IgD-negative memory B cell (primary cell): ENCODE results near the gene GTF2A1. TPM values are rescaled to one million over a fixed set of nuclear protein-coding genes. Genes with fewer than 3 reads are reported as not detected.
"Not testable (repeated sequence)": the region's sequence is repeated elsewhere in the genome, so short reads cannot be mapped to it uniquely, and the experiment has no call there.

Source experiments
- H3K27ac Mint-ChIP-seq, 3 donors: one replicate each; pipeline ENCODE4 v1.8.0; 2020 to 2022; ENCODE audit warnings: mild to moderate bottlenecking in 3 of 3, mixed read lengths in 3 of 3, moderate library complexity in 1 of 3
- H3K27me3 Mint-ChIP-seq: one replicate; pipeline ENCODE4 v1.8.0; 2021; ENCODE audit warnings: mixed read lengths
- H3K36me3 Mint-ChIP-seq: one replicate; pipeline ENCODE4 v1.8.0; 2020; ENCODE audit warnings: mild to moderate bottlenecking, mixed read lengths
- H3K4me1 Mint-ChIP-seq, 3 donors: one replicate each; pipeline ENCODE4 v1.8.0; 2020 to 2022; ENCODE audit warnings: mixed read lengths in 3 of 3, mild to moderate bottlenecking in 1 of 3
- H3K4me3 Mint-ChIP-seq, 4 donors: one replicate each; pipeline ENCODE4 v1.8.0; 2020 to 2022; ENCODE audit warnings: mild to moderate bottlenecking in 4 of 4, mixed read lengths in 4 of 4, moderate library complexity in 3 of 4
- H3K9me3 Mint-ChIP-seq, 3 donors: one replicate each; pipeline ENCODE4 v1.8.0; 2020 to 2021; ENCODE audit warnings: mixed read lengths in 3 of 3, mild to moderate bottlenecking in 1 of 3
- polyA plus RNA-seq: library from polyadenylated mRNA; unstranded; fragments of 300-500 nt; fragmentation: Illumina TruSeq; gene quantifications from one replicate; pipeline ENCODE4 v1.2.3, GENCODE V29; 2021

Gene GTF2A1
- polyA plus RNA-seq, 1 donor from 2014 or later: 9.2 TPM

GRCh38 chr14:81245771-81246170 lies 25.0 kb upstream of the GTF2A1 start:
- H3K4me1 Mint-ChIP-seq: no peaks in the 10 kb centered on the region
- H3K4me3 Mint-ChIP-seq: no peak overlapping the region
- peaks cover under 1% of the 10 kb centered on the region for H3K36me3 Mint-ChIP-seq
- no peak overlapping the region for H3K27ac Mint-ChIP-seq
- peaks cover 5 to 14% (median 12%) of the 10 kb centered on the region in 3 donors for H3K9me3 Mint-ChIP-seq
- peaks cover 2% of the 10 kb centered on the region for H3K27me3 Mint-ChIP-seq

GRCh38 chr14:81244431-81244830 lies 23.7 kb upstream of the GTF2A1 start:
- H3K4me1 Mint-ChIP-seq, H3K27me3 Mint-ChIP-seq, H3K4me3 Mint-ChIP-seq, H3K36me3 Mint-ChIP-seq, H3K27ac Mint-ChIP-seq: not testable (repeated sequence)
- H3K9me3 Mint-ChIP-seq: peaks cover 3 to 14% (median 12%) of the 10 kb centered on the region in 3 donors

- peaks cover 2% of the 10 kb centered on the region for H3K27me3 Mint-ChIP-seq
- no peak overlapping the region for H3K27ac Mint-ChIP-seq
- peaks cover 2% of the 10 kb centered on the region for H3K36me3 Mint-ChIP-seq
- H3K4me3 Mint-ChIP-seq: no peak overlapping the region
- peaks cover 3 to 14% (median 12%) of the 10 kb centered on the region in 3 donors for H3K9me3 Mint-ChIP-seq
- H3K4me1 Mint-ChIP-seq: no peaks in the 10 kb centered on the region
These were observed 22.7 kb upstream of the GTF2A1 start for GRCh38 chr14:81243499-81243898.

- H3K9me3 Mint-ChIP-seq, H3K4me3 Mint-ChIP-seq, H3K27ac Mint-ChIP-seq, H3K4me1 Mint-ChIP-seq, H3K27me3 Mint-ChIP-seq, H3K36me3 Mint-ChIP-seq: not testable (repeated sequence)
These were observed 16.1 kb upstream of the GTF2A1 start for GRCh38 chr14:81236849-81237248.

- Mint-ChIP-seq H3K4me1 (no peaks in the 10 kb centered on the region), H3K36me3 (peaks cover 3% of the 10 kb centered on the region), H3K27ac (no peak overlapping the region), H3K9me3 (peaks cover 0 to 2% (median 1%) of the 10 kb centered on the region in 3 donors), H3K4me3 (no peak overlapping the region), H3K27me3 (no peaks in the 10 kb centered on the region)
These were observed 15.4 kb upstream of the GTF2A1 start for GRCh38 chr14:81236138-81236537.

GRCh38 chr14:81235096-81235495 lies 14.3 kb upstream of the GTF2A1 start:
- Mint-ChIP-seq H3K36me3 (peaks cover 2% of the 10 kb centered on the region), H3K4me3 (no peak overlapping the region), H3K27me3 (no peaks in the 10 kb centered on the region), H3K27ac (no peak overlapping the region), H3K9me3 (peaks cover 0 to 2% (median 1%) of the 10 kb centered on the region in 3 donors), H3K4me1 (no peaks in the 10 kb centered on the region)

- peaks cover 0 to 2% (median 1%) of the 10 kb centered on the region in 3 donors for H3K9me3 Mint-ChIP-seq
- H3K27ac Mint-ChIP-seq: no peak overlapping the region
- H3K4me3 Mint-ChIP-seq: no peak overlapping the region
- peaks cover 2% of the 10 kb centered on the region for H3K36me3 Mint-ChIP-seq
- no peaks in the 10 kb centered on the region for H3K4me1 Mint-ChIP-seq
- no peaks in the 10 kb centered on the region for H3K27me3 Mint-ChIP-seq
These were observed 13.5 kb upstream of the GTF2A1 start for GRCh38 chr14:81234278-81234677.

GRCh38 chr14:81233615-81234014 lies 12.9 kb upstream of the GTF2A1 start:
- Mint-ChIP-seq H3K4me3 (no peak overlapping the region), H3K4me1 (no peaks in the 10 kb centered on the region), H3K36me3 (peaks cover 2% of the 10 kb centered on the region), H3K27ac (no peak overlapping the region), H3K9me3 (peaks cover 0 to 2% (median 1%) of the 10 kb centered on the region in 3 donors), H3K27me3 (no peaks in the 10 kb centered on the region)

- peaks cover 0 to 2% (median 0%) of the 10 kb centered on the region in 3 donors for H3K9me3 Mint-ChIP-seq
- H3K4me3 Mint-ChIP-seq: no peak overlapping the region
- H3K36me3 Mint-ChIP-seq: peaks cover 2% of the 10 kb centered on the region
- H3K27ac Mint-ChIP-seq: no peak overlapping the region
- no peaks in the 10 kb centered on the region for H3K27me3 Mint-ChIP-seq
- no peaks in the 10 kb centered on the region for H3K4me1 Mint-ChIP-seq
These were observed 10.8 kb upstream of the GTF2A1 start for GRCh38 chr14:81231540-81231939.

GRCh38 chr14:81224222-81224621 lies 3.5 kb upstream of the GTF2A1 start:
- Mint-ChIP-seq H3K9me3 (peaks cover 0 to 3% (median 2%) of the 10 kb centered on the region in 3 donors), H3K4me1 (peaks cover 5 to 10% (median 9%) of the 10 kb centered on the region in 3 donors), H3K27me3 (no peaks in the 10 kb centered on the region), H3K36me3 (peaks cover 2% of the 10 kb centered on the region), H3K27ac (no peak overlapping the region), H3K4me3 (no peak overlapping the region)

GRCh38 chr14:81223788-81224187 lies 3.0 kb upstream of the GTF2A1 start:
- H3K9me3 Mint-ChIP-seq, H3K36me3 Mint-ChIP-seq, H3K27me3 Mint-ChIP-seq: not testable (repeated sequence)
- H3K27ac Mint-ChIP-seq: peak overlapping the region in 1 of 3 donors; percentile 43
- H3K4me3 Mint-ChIP-seq: peak overlapping the region in 1 of 4 donors; percentile 37
- peaks cover 7 to 11% (median 10%) of the 10 kb centered on the region in 3 donors for H3K4me1 Mint-ChIP-seq

- H3K4me1 Mint-ChIP-seq: peaks cover 13 to 16% (median 15%) of the 10 kb centered on the region in 3 donors
- no peaks in the 10 kb centered on the region for H3K27me3 Mint-ChIP-seq
- H3K27ac Mint-ChIP-seq: peak overlapping the region in 2 of 3 donors; percentile 98 to 99
- peaks cover 0 to 3% (median 2%) of the 10 kb centered on the region in 3 donors for H3K9me3 Mint-ChIP-seq
- H3K4me3 Mint-ChIP-seq: peak overlapping the region in 2 of 4 donors; percentile 6 to 96
- H3K36me3 Mint-ChIP-seq: peaks cover 2% of the 10 kb centered on the region
These were observed 1.9 kb upstream of the GTF2A1 start for GRCh38 chr14:81222691-81223090.

GRCh38 chr14:81222126-81222525 lies 1.4 kb upstream of the GTF2A1 start:
- Mint-ChIP-seq H3K27me3 (no peaks in the 10 kb centered on the region), H3K4me1 (peaks cover 13 to 20% (median 19%) of the 10 kb centered on the region in 3 donors), H3K27ac (peak overlapping the region; percentile 98 to 99 (median 99)), H3K36me3 (peaks cover 2% of the 10 kb centered on the region), H3K4me3 (peak overlapping the region; percentile 94 to 98 (median 96)), H3K9me3 (peaks cover 0 to 3% (median 2%) of the 10 kb centered on the region in 3 donors)

GRCh38 chr14:81221579-81222102 lies 882 bp upstream of the GTF2A1 start:
- peaks cover 15 to 23% (median 19%) of the 10 kb centered on the region in 3 donors for H3K4me1 Mint-ChIP-seq
- peak overlapping the region; percentile 98 to 99 (median 99) for H3K27ac Mint-ChIP-seq
- H3K4me3 Mint-ChIP-seq: peak overlapping the region; percentile 94 to 98 (median 96)
- peaks cover 0 to 3% (median 2%) of the 10 kb centered on the region in 3 donors for H3K9me3 Mint-ChIP-seq
- no peaks in the 10 kb centered on the region for H3K27me3 Mint-ChIP-seq
- peaks cover 2% of the 10 kb centered on the region for H3K36me3 Mint-ChIP-seq

- Mint-ChIP-seq H3K36me3 (peaks cover 4% of the 10 kb centered on the region), H3K4me1 (peaks cover 19 to 26% (median 21%) of the 10 kb centered on the region in 3 donors), H3K9me3 (peaks cover 0 to 3% (median 2%) of the 10 kb centered on the region in 3 donors), H3K4me3 (peak overlapping the region; percentile 94 to 98 (median 96)), H3K27me3 (no peaks in the 10 kb centered on the region), H3K27ac (peak overlapping the region; percentile 98 to 99 (median 99))
These were observed 254 bp downstream of the GTF2A1 start for GRCh38 chr14:81220580-81220829.
